Esophagus muscularis mucosa (tissue), 4 donors: ENCODE results near the gene GPR55. TPM values are rescaled to one million over a fixed set of nuclear protein-coding genes. Genes with fewer than 3 reads are reported as not detected.
"Not testable (repeated sequence)": the region's sequence is repeated elsewhere in the genome, so short reads cannot be mapped to it uniquely, and the experiment has no call there.

Source experiments
- DNase-seq: peaks from one replicate; pipeline ENCODE4 v3.0.0-alpha.2; 2017; ENCODE audit errors: extremely low spot score
- H3K27ac ChIP-seq, 4 donors: fragments of 200-600 bp; sonication (generic); replicated peaks in 1 of 4; 1 replicate in 3 of 4; 2 replicates in 1 of 4; pipeline ENCODE4 v1.5.1; 2016 to 2019; ENCODE audit warnings: mild to moderate bottlenecking in 1 of 4
- H3K27me3 ChIP-seq, 4 donors: fragments of 200-600 bp; sonication (generic); one replicate each; pipeline versions ENCODE4 v1.5.1 to v1.6.0; 2016 to 2019
- H3K36me3 ChIP-seq, 4 donors: fragments of 200-600 bp; sonication (generic); one replicate each; pipeline ENCODE4 v1.5.1; 2016 to 2019
- H3K4me1 ChIP-seq, 4 donors: fragments of 200-600 bp; sonication (generic); one replicate each; pipeline ENCODE4 v1.5.1; 2016 to 2019
- H3K4me3 ChIP-seq, 4 donors: fragments of 200-600 bp; sonication (generic); 1 replicate in 2 of 4; 2 replicates in 2 of 4; pipeline ENCODE4 v1.5.1; 2016 to 2019; ENCODE audit warnings: mild to moderate bottlenecking in 4 of 4, moderate library complexity in 1 of 4
- H3K9me3 ChIP-seq, 4 donors: fragments of 200-600 bp; sonication (generic); 1 replicate in 3 of 4; 2 replicates in 1 of 4; pipeline ENCODE4 v1.5.1; 2016 to 2019
- EP300 ChIP-seq: sonication (generic); formaldehyde crosslinking; IDR thresholded peaks from one replicate; pipeline ENCODE4 v1.6.1; 2017; ENCODE audit warnings: antibody characterized with exemption
- POLR2A ChIP-seq: fragments of 450-650 bp; IDR thresholded peaks from one replicate; pipeline ENCODE4 v1.6.1; 2017; ENCODE audit warnings: antibody characterized with exemption, moderate library complexity, mild to moderate bottlenecking, low read depth
- POLR2AphosphoS5 ChIP-seq, 2 donors: sonication (generic); formaldehyde crosslinking; IDR thresholded peaks; one replicate each; pipeline ENCODE4 v1.6.1; 2017; ENCODE audit warnings: antibody characterized with exemption in 2 of 2
- WGBS: methylation state at CpG from one replicate; pipeline ENCODE4 v1.1.5; 2018; 5-methylcytosine and 5-hydroxymethylcytosine counted together
- intact Hi-C: fragments of 100-400 bp; cut with DNase I; formaldehyde crosslinking; loops from one replicate; pipeline ENCODE4 v1.15.1; 2023
- total RNA-seq, 4 donors: library from RNA; depleted of rRNA; stranded (reverse); fragments of >200 nt; gene quantifications; one replicate each; pipeline versions ENCODE4 v1.1.0 to v1.2.1, GENCODE V29; 2016
- TF ChIP-seq, protein P1 (sequence below), 3 experiments: fragments of 200-600 bp in 2 of 3; fragments of 450-650 bp in 1 of 3; sonication (generic) in 2 of 3; IDR thresholded peaks; one replicate each; pipeline ENCODE4 v1.5.1; 2017 to 2019; ENCODE audit warnings: antibody characterized with exemption in 3 of 3, mild to moderate bottlenecking in 2 of 3, moderate library complexity in 1 of 3

Gene GPR55
- total RNA-seq, 4 donors from 2014 or later = 0.29 to 0.42 TPM; not detected in 2

DNA sequence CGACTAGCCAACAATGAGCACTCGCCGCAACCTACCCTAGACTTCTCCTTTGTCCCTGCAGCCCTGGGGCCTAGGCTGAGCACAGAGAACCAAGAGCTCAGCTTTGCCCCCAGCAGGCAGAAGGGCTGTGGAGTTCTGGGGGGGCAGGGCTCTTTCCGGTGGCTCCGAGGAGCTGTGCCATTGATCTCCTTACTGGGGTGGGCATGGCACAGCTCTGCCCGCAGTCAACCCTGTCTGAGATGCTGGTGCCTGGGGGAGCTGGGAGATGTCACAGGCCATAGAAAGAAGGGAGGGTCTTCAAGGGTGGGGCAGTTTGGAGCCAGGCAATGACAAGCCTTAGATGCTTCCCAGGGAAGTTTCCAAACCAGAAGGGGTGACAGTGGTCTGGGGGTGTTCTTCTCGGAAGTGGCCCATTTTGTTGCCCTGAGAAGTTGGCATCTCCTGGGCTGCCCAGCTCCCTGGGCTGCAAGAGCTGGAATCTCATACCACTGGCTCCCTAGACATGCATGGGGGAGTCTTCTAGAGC is 14.1 kb upstream of the GPR55 start:
- TF ChIP-seq POLR2A (no peak), EP300 (no peak), POLR2AphosphoS5 (IDR thresholded peaks at IDR 0.05) (no peak)
- TF ChIP-seq, protein P1, sequence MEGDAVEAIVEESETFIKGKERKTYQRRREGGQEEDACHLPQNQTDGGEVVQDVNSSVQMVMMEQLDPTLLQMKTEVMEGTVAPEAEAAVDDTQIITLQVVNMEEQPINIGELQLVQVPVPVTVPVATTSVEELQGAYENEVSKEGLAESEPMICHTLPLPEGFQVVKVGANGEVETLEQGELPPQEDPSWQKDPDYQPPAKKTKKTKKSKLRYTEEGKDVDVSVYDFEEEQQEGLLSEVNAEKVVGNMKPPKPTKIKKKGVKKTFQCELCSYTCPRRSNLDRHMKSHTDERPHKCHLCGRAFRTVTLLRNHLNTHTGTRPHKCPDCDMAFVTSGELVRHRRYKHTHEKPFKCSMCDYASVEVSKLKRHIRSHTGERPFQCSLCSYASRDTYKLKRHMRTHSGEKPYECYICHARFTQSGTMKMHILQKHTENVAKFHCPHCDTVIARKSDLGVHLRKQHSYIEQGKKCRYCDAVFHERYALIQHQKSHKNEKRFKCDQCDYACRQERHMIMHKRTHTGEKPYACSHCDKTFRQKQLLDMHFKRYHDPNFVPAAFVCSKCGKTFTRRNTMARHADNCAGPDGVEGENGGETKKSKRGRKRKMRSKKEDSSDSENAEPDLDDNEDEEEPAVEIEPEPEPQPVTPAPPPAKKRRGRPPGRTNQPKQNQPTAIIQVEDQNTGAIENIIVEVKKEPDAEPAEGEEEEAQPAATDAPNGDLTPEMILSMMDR (IDR thresholded peaks at IDR 0.05) = no peak
- Histone ChIP-seq H3K27me3 (peaks cover 0 to 36% (median 0%) of the 10 kb centered on the region in 4 donors), H3K9me3 (peaks cover 0 to 18% (median 10%) of the 10 kb centered on the region in 4 donors), H3K27ac (no peak overlapping the region), H3K4me3 (no peak overlapping the region), H3K36me3 (no peaks in the 10 kb centered on the region), H3K4me1 (no peaks in the 10 kb centered on the region)
- intact Hi-C loops = no loop called here
- 95% methylated on average over 7 of the region's 7 CpGs for WGBS
- peak; percentile 89 for DNase-seq

DNA sequence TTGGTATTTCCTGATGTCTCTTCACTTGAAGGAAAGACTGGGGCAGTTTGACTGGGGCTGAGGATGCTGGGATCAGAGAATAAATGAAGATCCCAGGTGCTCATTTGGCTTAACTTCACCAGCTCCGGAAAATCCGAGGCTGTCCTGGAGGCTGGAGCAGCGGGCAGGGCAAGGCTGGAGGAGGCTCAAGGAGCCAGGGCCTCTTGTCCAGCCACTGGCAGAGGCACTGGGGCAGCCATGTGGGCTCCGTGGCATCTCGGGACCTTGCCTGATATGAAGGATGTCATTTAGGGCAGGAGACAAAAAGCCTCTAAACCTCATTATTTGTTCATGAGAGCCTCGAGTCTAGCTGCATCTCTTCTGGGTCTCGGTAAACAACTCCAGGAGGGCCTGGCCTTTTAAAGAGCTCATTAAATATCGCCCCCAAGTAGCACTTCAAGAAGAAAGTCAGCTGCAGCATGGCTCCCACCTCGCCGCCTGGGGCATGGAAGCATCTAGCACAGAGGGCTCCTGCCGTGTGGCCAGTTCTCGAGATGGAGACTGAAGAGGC is 13.5 kb upstream of the GPR55 start:
- TF ChIP-seq POLR2A = no peak
- TF ChIP-seq, protein P1 (IDR thresholded peaks at IDR 0.05) = no peak
- no peak for TF ChIP-seq EP300
- no peak for TF ChIP-seq POLR2AphosphoS5 (IDR thresholded peaks at IDR 0.05)
- 93% methylated on average over 11 of the region's 12 CpGs for WGBS

DNA sequence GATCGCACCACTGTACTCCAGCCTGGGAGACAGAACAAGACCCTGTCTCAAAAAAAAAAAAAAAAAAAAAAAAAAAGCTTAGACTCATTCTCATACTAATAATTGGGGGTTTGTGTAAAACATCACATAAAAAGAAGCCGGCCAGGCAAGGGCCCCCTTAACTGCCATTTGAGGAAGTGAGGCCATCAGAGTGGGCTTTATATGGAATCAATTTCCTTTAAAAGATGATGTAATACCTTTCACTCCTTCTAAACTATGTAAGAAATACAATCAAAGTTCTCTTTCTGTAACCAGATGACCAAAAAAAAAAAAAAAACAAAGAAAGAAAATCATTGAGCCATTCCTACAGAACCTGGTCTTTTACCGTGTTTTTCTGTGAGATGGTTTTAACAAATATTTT is 13.1 kb upstream of the GPR55 start:
- DNase-seq = peak; percentile 14

More for the DNA sequence above, 13.5 kb upstream of the GPR55 start:
- no peak overlapping the region for H3K27ac ChIP-seq
- peaks cover 0 to 41% (median 0%) of the 10 kb centered on the region in 4 donors for H3K27me3 ChIP-seq
- H3K4me3 ChIP-seq = no peak overlapping the region
- DNase-seq = peak; percentile 66
- H3K9me3 ChIP-seq = peaks cover 0 to 18% (median 10%) of the 10 kb centered on the region in 4 donors
- H3K36me3 ChIP-seq = no peaks in the 10 kb centered on the region
- H3K4me1 ChIP-seq = peaks cover 0 to under 1% (median 0%) of the 10 kb centered on the region in 4 donors
- intact Hi-C loops = no loop called here

DNA sequence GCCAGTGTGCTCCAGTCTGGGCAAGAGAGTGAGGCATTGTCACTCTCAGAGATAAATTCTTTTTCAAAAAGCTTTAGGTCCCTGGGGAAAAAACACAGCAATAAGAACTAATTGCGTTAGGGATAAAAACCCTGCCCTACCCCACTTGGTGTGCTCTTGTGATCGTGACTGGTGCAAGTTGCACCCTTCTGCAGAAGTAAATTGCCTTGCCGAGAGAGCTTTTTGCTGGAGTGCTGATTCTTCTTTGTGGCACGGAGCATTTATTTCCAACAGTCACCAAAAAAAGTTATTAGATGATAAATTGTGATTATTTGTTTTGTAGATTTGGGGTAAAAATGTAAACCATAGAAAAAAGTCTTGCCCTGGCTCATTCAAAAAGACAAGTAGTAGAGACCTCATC is 12.3 kb upstream of the GPR55 start:
- intact Hi-C loops = no loop called here
- no peak overlapping the region for H3K27ac ChIP-seq
- TF ChIP-seq POLR2A (no peak), EP300 (no peak), POLR2AphosphoS5 (IDR thresholded peaks at IDR 0.05) (no peak)
- TF ChIP-seq, protein P1 (IDR thresholded peaks at IDR 0.05) = no peak

More for the DNA sequence above, 13.1 kb upstream of the GPR55 start:
- peaks cover 0 to 18% (median 10%) of the 10 kb centered on the region in 4 donors for H3K9me3 ChIP-seq
- H3K4me1 ChIP-seq = peaks cover 3 to 5% (median 4%) of the 10 kb centered on the region in 4 donors
- peaks cover 0 to 42% (median 0%) of the 10 kb centered on the region in 4 donors for H3K27me3 ChIP-seq
- TF ChIP-seq EP300 = no peak
- no peak for TF ChIP-seq POLR2AphosphoS5 (IDR thresholded peaks at IDR 0.05)
- TF ChIP-seq, protein P1 (IDR thresholded peaks at IDR 0.05) = no peak
- TF ChIP-seq POLR2A = no peak
- H3K4me3 ChIP-seq = no peak overlapping the region
- intact Hi-C loops = no loop called here
- 86% methylated on average over 3 of the region's 3 CpGs for WGBS
- H3K27ac ChIP-seq = no peak overlapping the region
- no peaks in the 10 kb centered on the region for H3K36me3 ChIP-seq

DNA sequence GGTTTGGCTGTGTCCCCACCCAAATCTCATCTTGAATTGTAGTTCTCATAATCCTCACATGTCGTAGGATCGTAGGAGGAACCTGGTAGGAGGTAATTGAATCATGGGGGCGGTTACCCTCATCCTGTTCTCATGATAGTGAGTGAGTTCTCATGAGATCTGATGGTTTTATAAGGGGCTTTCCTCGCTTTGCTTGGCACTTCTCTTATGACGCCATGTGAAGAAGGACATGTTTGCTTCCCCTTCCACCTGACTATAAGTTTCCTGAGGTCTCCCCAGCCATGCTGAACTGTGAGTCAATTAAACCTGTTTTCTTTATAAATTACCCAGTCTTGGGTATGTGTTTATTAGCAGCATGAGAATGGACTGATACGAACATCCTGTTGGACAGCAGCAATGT is 11.2 kb upstream of the GPR55 start:
- Histone ChIP-seq H3K27me3 (peaks cover 0 to 42% (median 0%) of the 10 kb centered on the region in 4 donors), H3K9me3 (peaks cover 0 to 18% (median 10%) of the 10 kb centered on the region in 4 donors), H3K4me1 (peaks cover 11 to 14% (median 12%) of the 10 kb centered on the region in 4 donors)
- DNase-seq, H3K27ac ChIP-seq, intact Hi-C loops, H3K4me3 ChIP-seq, H3K36me3 ChIP-seq: not testable (repeated sequence)
- WGBS = 85% methylated on average over 6 of the region's 6 CpGs

More for the DNA sequence above, 12.3 kb upstream of the GPR55 start:
- Histone ChIP-seq H3K36me3 (no peaks in the 10 kb centered on the region), H3K9me3 (peaks cover 0 to 18% (median 10%) of the 10 kb centered on the region in 4 donors), H3K4me1 (peaks cover 9 to 12% (median 11%) of the 10 kb centered on the region in 4 donors), H3K4me3 (no peak overlapping the region), H3K27me3 (peaks cover 0 to 42% (median 0%) of the 10 kb centered on the region in 4 donors)
- 95% methylated on average over 4 of the region's 4 CpGs for WGBS
- no peak for DNase-seq
